OCI-LY7 (cell line): Measurements from ENCODE around the gene BIK. TPM values are rescaled to one million over a fixed set of nuclear protein-coding genes. Genes with fewer than 3 reads are reported as not detected.

Source experiments
- BruUV-seq: library from RNA; stranded (reverse); fragments of 400-500 nt; replicated peaks from 2 replicates; lab custom pipeline; 2021; lab: Mats Ljungman, UMichigan
- CTCF ChIA-PET: fragments of 300-600 bp; sonication (Branson Sonifier 250); formaldehyde crosslinking; loops from one replicate; lab custom pipeline; 2022; ENCODE audit warnings: antibody characterized with exemption; ENCODE audit not compliant: unreplicated experiment; lab: Charles Lee
- POLR2A ChIA-PET: fragments of 300-600 bp; sonication (Branson Sonifier 250); formaldehyde crosslinking; loops from one replicate; lab custom pipeline; 2022; ENCODE audit warnings: antibody characterized with exemption; lab: Charles Lee
- DNase-seq: peaks from one replicate; pipeline ENCODE4 v3.0.0-alpha.2; 2015; ENCODE audit warnings: low spot score
- H2AFZ ChIP-seq: fragments of 200-600 bp; sonication (generic), shearing (Covaris generic); 2 replicates; pipeline ENCODE4 v1.6.1; 2014; ENCODE audit warnings: mild to moderate bottlenecking, antibody characterized with exemption, low read length, moderate library complexity
- H3K27ac ChIP-seq: fragments of 200-600 bp; sonication (generic); 2 replicates; pipeline ENCODE4 v1.5.1; 2014; ENCODE audit warnings: mixed run types, low read depth, mild to moderate bottlenecking, moderate library complexity, low read length, inconsistent platforms; ENCODE audit not compliant: poor library complexity, severe bottlenecking
- H3K36me3 ChIP-seq: fragments of 200-600 bp; sonication (generic); 2 replicates; pipeline ENCODE4 v1.6.1; 2014; ENCODE audit warnings: mild to moderate bottlenecking, antibody characterized with exemption, low read length, moderate library complexity, mixed read lengths; ENCODE audit not compliant: insufficient read depth
- H3K4me1 ChIP-seq: fragments of 200-600 bp; sonication (generic); 2 replicates; pipeline ENCODE4 v1.5.1; 2014; ENCODE audit warnings: mild to moderate bottlenecking, low read length; ENCODE audit not compliant: insufficient read depth, poor library complexity, severe bottlenecking
- H3K4me2 ChIP-seq: fragments of 200-600 bp; sonication (generic); 2 replicates; pipeline ENCODE4 v1.6.1; 2014; ENCODE audit warnings: mild to moderate bottlenecking, low read length
- H3K4me3 ChIP-seq: fragments of 200-600 bp; sonication (generic); 2 replicates; pipeline ENCODE4 v1.5.1; 2014; ENCODE audit warnings: mild to moderate bottlenecking, low read depth, low read length; ENCODE audit not compliant: poor library complexity, severe bottlenecking
- H3K79me2 ChIP-seq: fragments of 200-600 bp; sonication (generic); 2 replicates; pipeline ENCODE4 v1.6.1; 2016; ENCODE audit warnings: low read depth, mild to moderate bottlenecking, low read length, moderate library complexity, mixed read lengths; ENCODE audit not compliant: insufficient read depth
- H3K9me2 ChIP-seq: fragments of 200-600 bp; sonication (generic); 2 replicates; pipeline ENCODE4 v1.6.1; 2016; ENCODE audit warnings: mild to moderate bottlenecking, low read length, mixed read lengths; ENCODE audit not compliant: insufficient read depth
- H3K9me3 ChIP-seq: fragments of 200-600 bp; sonication (generic); 2 replicates; pipeline ENCODE4 v1.6.1; 2014; ENCODE audit warnings: mild to moderate bottlenecking, mixed run types, low read length, mixed read lengths
- H4K20me1 ChIP-seq: fragments of 200-600 bp; sonication (generic); 2 replicates; pipeline ENCODE4 v1.6.1; 2014; ENCODE audit warnings: mild to moderate bottlenecking, antibody characterized with exemption, low read length, moderate library complexity, mixed read lengths; ENCODE audit not compliant: insufficient read depth
- EZH2phosphoT487 ChIP-seq: fragments of 200-600 bp; sonication (generic); IDR thresholded peaks from 2 replicates; pipeline ENCODE4 v1.6.1; 2018; ENCODE audit warnings: low read depth, borderline replicate concordance, mild to moderate bottlenecking, mixed run types, antibody characterized with exemption, low read length, moderate library complexity, mixed read lengths
- intact Hi-C: fragments of 100-400 bp; cut with micrococcal nuclease; formaldehyde crosslinking; loops from one replicate; pipeline ENCODE4 v1.10.0; 2022; ENCODE audit not compliant: unreplicated experiment
- total RNA-seq, 2 experiments: library from RNA; depleted of rRNA in 1 of 2; stranded (reverse); fragments of >200 nt in 1 of 2; shearing (Covaris generic) in 1 of 2; gene quantifications; 2 replicates each; pipeline ENCODE4 v1.2.3, GENCODE V29; 2014 to 2022
- TF ChIP-seq, protein P1 (sequence below): fragments of 200-600 bp; sonication (generic); conservative IDR thresholded peaks from 2 replicates; pipeline ENCODE4 v1.5.1; 2014; ENCODE audit warnings: mild to moderate bottlenecking, antibody characterized with exemption, low read length, moderate library complexity, mixed read lengths

The BIK gene
- total RNA-seq, 2 experiments from 2014 or later: 88.4 to 143 TPM

DNA sequence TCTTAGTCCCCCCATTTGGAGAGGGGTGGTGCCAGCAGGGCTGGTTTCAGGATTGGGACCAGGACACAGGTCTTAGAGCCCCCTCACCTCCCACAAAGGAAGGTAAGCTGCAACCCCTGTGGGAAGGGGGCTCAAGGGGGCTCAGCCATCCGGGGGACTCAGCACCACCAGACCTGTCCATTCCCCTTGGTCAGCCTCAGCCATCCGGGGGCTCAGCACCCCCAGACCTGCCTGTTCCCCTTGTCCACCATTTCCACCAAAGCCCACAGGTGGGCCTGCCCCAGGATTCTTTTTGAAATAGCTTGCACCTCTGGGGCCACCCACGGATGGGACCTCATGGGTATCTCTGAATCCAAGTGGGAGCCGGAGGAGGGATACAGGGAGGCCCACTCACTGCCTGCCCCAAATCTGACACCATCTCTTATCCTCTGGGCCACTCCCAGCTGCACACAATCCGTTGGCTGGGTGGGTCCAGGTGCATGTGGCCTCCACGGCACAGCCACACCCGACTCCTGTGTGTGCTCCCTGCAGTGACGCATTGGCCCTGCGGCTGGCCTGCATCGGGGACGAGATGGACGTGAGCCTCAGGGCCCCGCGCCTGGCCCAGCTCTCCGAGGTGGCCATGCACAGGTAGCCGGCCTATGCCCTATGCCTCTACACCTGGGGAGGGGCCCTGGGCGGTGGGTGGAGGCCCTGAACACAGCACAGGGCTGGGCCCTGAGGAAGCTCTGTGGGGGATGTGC lies 16.8 kb downstream of the BIK start:
- DNase-seq: no peak
- Histone ChIP-seq H3K36me3 (peaks cover 96% of the 10 kb centered on the region), H3K9me2 (no peaks in the 10 kb centered on the region), H4K20me1 (peaks cover 4% of the 10 kb centered on the region; the same call in 1 of the 2 replicates), H2AFZ (no peak overlapping the region), H3K4me3 (peak overlapping the region; percentile 50), H3K27ac (peak overlapping the region; percentile 96), H3K79me2 (peaks cover 42% of the 10 kb centered on the region), H3K4me1 (peaks cover 80% of the 10 kb centered on the region), H3K9me3 (no peaks in the 10 kb centered on the region), H3K4me2 (peak overlapping the region; percentile 81)
- ChIA-PET POLR2A (interaction anchor here (0.8 to 1.5 kb wide), 4 partner anchors 9 to 17 kb away, joined by 3 to 5 read pairs (median 4); no protein-coding TSS in a partner anchor), CTCF (interaction anchor here (0.5 kb wide), 1 partner anchor 259 kb away, joined by 14 read pairs; no protein-coding TSS in a partner anchor)
- TF ChIP-seq EZH2phosphoT487: no peak
- TF ChIP-seq, protein P1, sequence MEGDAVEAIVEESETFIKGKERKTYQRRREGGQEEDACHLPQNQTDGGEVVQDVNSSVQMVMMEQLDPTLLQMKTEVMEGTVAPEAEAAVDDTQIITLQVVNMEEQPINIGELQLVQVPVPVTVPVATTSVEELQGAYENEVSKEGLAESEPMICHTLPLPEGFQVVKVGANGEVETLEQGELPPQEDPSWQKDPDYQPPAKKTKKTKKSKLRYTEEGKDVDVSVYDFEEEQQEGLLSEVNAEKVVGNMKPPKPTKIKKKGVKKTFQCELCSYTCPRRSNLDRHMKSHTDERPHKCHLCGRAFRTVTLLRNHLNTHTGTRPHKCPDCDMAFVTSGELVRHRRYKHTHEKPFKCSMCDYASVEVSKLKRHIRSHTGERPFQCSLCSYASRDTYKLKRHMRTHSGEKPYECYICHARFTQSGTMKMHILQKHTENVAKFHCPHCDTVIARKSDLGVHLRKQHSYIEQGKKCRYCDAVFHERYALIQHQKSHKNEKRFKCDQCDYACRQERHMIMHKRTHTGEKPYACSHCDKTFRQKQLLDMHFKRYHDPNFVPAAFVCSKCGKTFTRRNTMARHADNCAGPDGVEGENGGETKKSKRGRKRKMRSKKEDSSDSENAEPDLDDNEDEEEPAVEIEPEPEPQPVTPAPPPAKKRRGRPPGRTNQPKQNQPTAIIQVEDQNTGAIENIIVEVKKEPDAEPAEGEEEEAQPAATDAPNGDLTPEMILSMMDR: no peak
- BruUV-seq: no TSS peak
- intact Hi-C loops: no loop called here

DNA sequence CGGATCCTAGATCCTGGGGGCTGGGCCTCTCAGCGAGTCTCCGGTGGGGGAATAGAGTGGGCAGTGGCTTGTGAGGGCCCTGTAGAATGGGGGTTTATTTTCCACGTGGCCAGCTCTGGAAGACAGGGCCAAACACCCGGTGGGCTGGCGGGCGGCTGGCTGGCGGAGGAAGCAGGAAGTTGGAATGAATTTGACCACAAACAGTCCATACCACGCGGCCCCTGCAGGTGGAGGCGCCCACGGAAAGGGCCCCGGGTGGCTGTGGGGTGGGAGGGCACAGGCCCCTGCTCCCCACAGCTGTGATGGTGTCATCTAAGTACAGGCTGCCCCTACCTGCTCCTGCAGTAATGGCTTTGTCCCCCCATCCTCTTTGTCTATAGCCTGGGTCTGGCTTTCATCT lies 17.6 kb downstream of the BIK start:
- Histone ChIP-seq H3K4me2 (peak overlapping the region; percentile 81), H3K36me3 (peaks cover 96% of the 10 kb centered on the region), H3K27ac (peak overlapping the region; percentile 96), H4K20me1 (peaks cover 4% of the 10 kb centered on the region; the same call in 1 of the 2 replicates), H3K4me3 (peak overlapping the region; percentile 50), H3K9me2 (no peaks in the 10 kb centered on the region), H3K4me1 (peaks cover 72% of the 10 kb centered on the region), H2AFZ (no peak overlapping the region), H3K9me3 (no peaks in the 10 kb centered on the region), H3K79me2 (peaks cover 34% of the 10 kb centered on the region)
- intact Hi-C loops: no loop called here
- ChIA-PET POLR2A (interaction anchor here (0.8 to 1.5 kb wide), 4 partner anchors 10 to 16 kb away, joined by 3 to 5 read pairs (median 4); no protein-coding TSS in a partner anchor), CTCF (interaction anchor here (0.5 kb wide), 1 partner anchor 260 kb away, joined by 14 read pairs; no protein-coding TSS in a partner anchor)
- TF ChIP-seq, protein P1: no peak
- no peak for TF ChIP-seq EZH2phosphoT487
- BruUV-seq: no TSS peak
- DNase-seq: peak; percentile 62
